Activated naive CD4-positive, alpha-beta T cell treated with anti-CD3 and anti-CD28 coated beads, Interleukin-2, amount 10 ng/mL, durations not matched to agents 7 days and 5 days (primary cell): ENCODE measurements around the gene GMPPB.
"Not testable (repeated sequence)": the region's sequence is repeated elsewhere in the genome, so short reads cannot be mapped to it uniquely, and the experiment has no call there.

Experiments
- CTCF ChIA-PET: fragments of 350-600 bp; sonication (Branson Sonifier 250); formaldehyde crosslinking; loops from one replicate; lab custom pipeline; 2021; ENCODE audit warnings: antibody characterized with exemption; lab: Charles Lee
- DNase-seq: peaks from one replicate; pipeline ENCODE4 v3.0.0-alpha.2; 2020
- H3K27ac Mint-ChIP-seq: one replicate; pipeline ENCODE4 v1.8.0; 2021; ENCODE audit warnings: mild to moderate bottlenecking, moderate library complexity, mixed read lengths
- H3K27me3 Mint-ChIP-seq: one replicate; pipeline ENCODE4 v1.8.0; 2021; ENCODE audit warnings: mild to moderate bottlenecking, mixed read lengths
- H3K36me3 Mint-ChIP-seq: one replicate; pipeline ENCODE4 v1.8.0; 2021; ENCODE audit warnings: mixed read lengths
- H3K4me1 Mint-ChIP-seq: one replicate; pipeline ENCODE4 v1.8.0; 2021; ENCODE audit warnings: mixed read lengths
- H3K4me3 Mint-ChIP-seq: one replicate; pipeline ENCODE4 v1.8.0; 2021; ENCODE audit warnings: mild to moderate bottlenecking, moderate library complexity, mixed read lengths
- H3K9me3 Mint-ChIP-seq: one replicate; pipeline ENCODE4 v1.8.0; 2021; ENCODE audit warnings: mixed read lengths

The GMPPB gene

DNA sequence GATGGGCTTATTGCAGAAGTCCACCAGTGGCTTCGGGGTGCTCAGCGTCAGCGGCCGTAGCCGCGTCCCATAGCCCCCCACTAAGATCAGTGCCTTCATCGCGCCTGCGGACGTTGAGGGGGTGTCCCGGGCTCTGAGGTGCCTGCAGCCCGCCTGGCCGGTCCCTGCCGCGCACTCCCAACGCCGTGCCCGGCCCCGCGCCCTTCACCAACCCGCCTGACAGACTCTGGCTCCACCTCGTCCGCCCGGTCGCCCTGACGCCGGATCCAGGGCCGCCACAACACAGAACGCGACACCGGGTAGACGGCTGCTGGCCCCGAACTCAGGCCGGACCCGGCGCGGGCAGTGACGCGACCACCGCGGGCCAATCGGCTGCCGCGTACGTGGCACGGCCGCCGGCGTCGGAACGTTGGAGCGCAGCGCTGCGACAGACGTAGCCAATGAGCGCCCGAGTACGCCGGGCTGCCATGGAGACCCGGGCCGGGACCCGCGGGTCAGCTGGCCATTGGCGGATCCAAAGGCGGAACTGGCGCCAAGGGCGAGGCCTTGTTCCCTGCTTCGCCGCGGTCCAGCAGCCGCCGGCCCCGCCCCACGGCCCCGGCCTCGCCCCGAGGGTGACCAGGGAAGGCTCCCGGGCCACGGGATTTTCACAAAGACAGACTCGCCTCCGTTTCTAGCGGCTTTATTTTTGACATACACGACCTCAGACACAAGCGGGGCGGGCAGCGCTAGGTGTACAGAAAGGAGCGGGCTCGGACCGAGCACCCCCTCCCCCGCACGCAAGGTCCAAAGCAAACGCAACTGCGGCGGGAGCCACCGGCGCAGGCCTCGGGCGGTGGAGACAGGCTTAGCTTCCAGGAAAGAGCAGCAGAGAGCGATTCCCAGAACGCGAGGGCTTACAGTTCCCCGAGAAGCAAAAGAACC lies at the start of gene GMPPB:
Gene GMPPB (minus strand): TSS at position 324 of the 924 bp plus-strand sequence. CDS start 225 bp downstream, at position 99.
- peak; percentile 96 for DNase-seq
- no peaks in the 10 kb centered on the region for H3K9me3 Mint-ChIP-seq
- H3K4me3 Mint-ChIP-seq = peak within 1 kb of the TSS; percentile 93
- peaks cover 7% of the 10 kb centered on the region for H3K27me3 Mint-ChIP-seq
- peak within 1 kb of the TSS; percentile 98 for H3K27ac Mint-ChIP-seq
- H3K4me1 Mint-ChIP-seq = peaks cover 44% of the 10 kb centered on the region
- CTCF ChIA-PET = interaction anchor here (0.6 to 1.2 kb wide), 4 partner anchors 20 to 536 kb away, joined by 3 to 4 read pairs (median 3); no protein-coding TSS in a partner anchor
- H3K36me3 Mint-ChIP-seq = peaks cover 30% of the 10 kb centered on the region

- DNase-seq = no peak
- no peak overlapping the region for H3K4me3 Mint-ChIP-seq
- H3K9me3 Mint-ChIP-seq = no peaks in the 10 kb centered on the region
- CTCF ChIA-PET = no interaction called here
- H3K27ac Mint-ChIP-seq = no peak overlapping the region
- no peaks in the 10 kb centered on the region for H3K27me3 Mint-ChIP-seq
- peaks cover 20% of the 10 kb centered on the region for H3K36me3 Mint-ChIP-seq
- peaks cover 2% of the 10 kb centered on the region for H3K4me1 Mint-ChIP-seq
Observed at GRCh38 chr3:49772703-49773102, 49.0 kb upstream of the GMPPB start.

- no peak for DNase-seq
- Mint-ChIP-seq H3K9me3 (no peaks in the 10 kb centered on the region), H3K36me3 (peaks cover 13% of the 10 kb centered on the region), H3K4me3 (no peak overlapping the region), H3K27ac (no peak overlapping the region), H3K27me3 (no peaks in the 10 kb centered on the region), H3K4me1 (peaks cover 2% of the 10 kb centered on the region)
- CTCF ChIA-PET = interaction anchor here (1.1 kb wide), 1 partner anchor 13 kb away, joined by 3 read pairs; no protein-coding TSS in a partner anchor
Observed at GRCh38 chr3:49771340-49771938, 47.7 kb upstream of the GMPPB start.

GRCh38 chr3:49769926-49770325 lies 46.2 kb upstream of the GMPPB start:
- DNase-seq = no peak
- CTCF ChIA-PET = no interaction called here
- no peak overlapping the region for H3K4me3 Mint-ChIP-seq
- no peak overlapping the region for H3K27ac Mint-ChIP-seq
- peaks cover 2% of the 10 kb centered on the region for H3K4me1 Mint-ChIP-seq
- H3K9me3 Mint-ChIP-seq = no peaks in the 10 kb centered on the region
- H3K27me3 Mint-ChIP-seq = no peaks in the 10 kb centered on the region
- H3K36me3 Mint-ChIP-seq = peaks cover 12% of the 10 kb centered on the region

DNA sequence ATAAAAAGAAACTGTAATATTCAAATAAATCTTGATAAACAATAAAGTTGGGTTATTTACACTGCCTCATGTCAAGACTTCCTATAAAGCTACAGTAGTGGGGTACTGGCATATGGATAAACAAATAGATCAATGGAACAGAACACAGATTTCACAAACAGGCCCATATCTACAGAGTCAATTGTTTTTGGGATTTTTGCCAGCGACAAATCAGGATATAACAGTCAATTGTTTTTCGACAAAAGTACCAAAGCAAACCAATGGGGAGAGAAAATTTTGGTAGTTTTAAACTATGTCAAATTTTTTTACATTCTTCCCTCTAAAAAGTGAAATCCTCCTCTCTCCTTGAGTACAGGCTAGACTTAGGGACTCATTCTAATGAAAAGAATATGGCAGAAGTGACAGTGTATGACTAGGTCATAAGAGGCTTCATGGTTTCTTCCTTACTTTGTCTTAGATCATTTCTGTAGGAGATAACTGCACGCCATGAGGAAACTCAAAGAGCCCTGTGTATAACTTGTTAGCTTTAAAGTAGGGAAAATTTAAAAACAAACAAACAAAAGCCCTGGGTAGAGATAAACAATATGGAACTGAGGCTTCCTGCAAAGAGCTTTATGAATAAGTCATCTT lies 45.6 kb upstream of the GMPPB start:
- Mint-ChIP-seq H3K27ac (no peak overlapping the region), H3K4me1 (peaks cover 2% of the 10 kb centered on the region), H3K36me3 (peaks cover 14% of the 10 kb centered on the region), H3K27me3 (no peaks in the 10 kb centered on the region), H3K4me3 (no peak overlapping the region), H3K9me3 (no peaks in the 10 kb centered on the region)
- CTCF ChIA-PET = no interaction called here
- DNase-seq = no peak

GRCh38 chr3:49763981-49764380 lies 40.2 kb upstream of the GMPPB start:
- CTCF ChIA-PET = no interaction called here
- Mint-ChIP-seq H3K4me3 (no peak overlapping the region), H3K27me3 (no peaks in the 10 kb centered on the region), H3K36me3 (peaks cover 9% of the 10 kb centered on the region), H3K27ac (no peak overlapping the region), H3K9me3 (no peaks in the 10 kb centered on the region), H3K4me1 (no peaks in the 10 kb centered on the region)
- DNase-seq = no peak

DNA sequence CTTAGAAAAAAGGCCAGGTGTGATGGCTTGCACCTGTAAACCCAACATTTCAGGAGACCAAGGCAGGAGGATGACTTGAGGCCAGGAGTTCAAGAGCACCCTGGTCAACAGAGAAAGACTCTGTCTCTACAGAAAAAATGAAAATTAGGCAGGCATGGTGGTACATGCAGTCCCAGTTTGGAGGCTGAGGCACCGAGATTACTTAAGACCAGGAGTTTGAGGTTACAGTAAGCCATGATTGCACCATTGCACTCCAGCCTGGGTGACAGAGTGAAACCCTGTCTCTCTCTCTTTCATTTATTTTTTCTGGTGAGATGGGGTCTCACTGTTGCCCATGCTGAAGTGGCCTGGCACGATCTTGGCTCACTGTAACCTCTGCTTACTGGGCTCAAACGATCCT lies 37.9 kb upstream of the GMPPB start:
- H3K9me3 Mint-ChIP-seq = no peaks in the 10 kb centered on the region
- CTCF ChIA-PET = no interaction called here
- H3K4me3 Mint-ChIP-seq = no peak overlapping the region
- H3K27ac Mint-ChIP-seq = no peak overlapping the region
- H3K4me1 Mint-ChIP-seq = no peaks in the 10 kb centered on the region
- DNase-seq = no peak
- H3K27me3 Mint-ChIP-seq = no peaks in the 10 kb centered on the region
- H3K36me3 Mint-ChIP-seq = peaks cover 6% of the 10 kb centered on the region

DNA sequence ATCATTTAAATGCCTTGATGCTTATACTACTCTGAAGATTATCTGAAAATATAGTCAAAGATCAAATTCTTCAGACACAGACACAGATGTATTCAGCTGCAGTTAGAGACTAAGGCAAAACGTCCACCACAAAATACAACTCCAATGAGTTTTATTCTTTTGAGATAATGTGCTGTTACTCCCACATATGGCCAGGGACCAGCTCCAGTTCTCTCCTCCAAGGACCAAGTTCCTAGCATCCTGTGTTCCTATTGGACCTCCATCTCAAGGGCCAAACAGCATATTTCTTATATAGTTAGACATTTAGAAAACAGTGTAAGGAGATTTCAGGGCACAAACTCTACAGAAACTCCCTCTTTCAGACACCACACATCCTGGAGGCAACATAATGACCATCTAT lies 35.5 kb upstream of the GMPPB start:
- Mint-ChIP-seq H3K27me3 (no peaks in the 10 kb centered on the region), H3K9me3 (no peaks in the 10 kb centered on the region), H3K4me1 (no peaks in the 10 kb centered on the region), H3K4me3 (no peak overlapping the region), H3K36me3 (peaks cover 7% of the 10 kb centered on the region), H3K27ac (no peak overlapping the region)
- DNase-seq = no peak
- CTCF ChIA-PET = no interaction called here

GRCh38 chr3:49757197-49757596 lies 33.4 kb upstream of the GMPPB start:
- no peaks in the 10 kb centered on the region for H3K4me1 Mint-ChIP-seq
- CTCF ChIA-PET = no interaction called here
- H3K27me3 Mint-ChIP-seq = no peaks in the 10 kb centered on the region
- H3K27ac Mint-ChIP-seq = no peak overlapping the region
- H3K4me3 Mint-ChIP-seq = no peak overlapping the region
- H3K9me3 Mint-ChIP-seq = no peaks in the 10 kb centered on the region
- peaks cover 9% of the 10 kb centered on the region for H3K36me3 Mint-ChIP-seq
- no peak for DNase-seq

DNA sequence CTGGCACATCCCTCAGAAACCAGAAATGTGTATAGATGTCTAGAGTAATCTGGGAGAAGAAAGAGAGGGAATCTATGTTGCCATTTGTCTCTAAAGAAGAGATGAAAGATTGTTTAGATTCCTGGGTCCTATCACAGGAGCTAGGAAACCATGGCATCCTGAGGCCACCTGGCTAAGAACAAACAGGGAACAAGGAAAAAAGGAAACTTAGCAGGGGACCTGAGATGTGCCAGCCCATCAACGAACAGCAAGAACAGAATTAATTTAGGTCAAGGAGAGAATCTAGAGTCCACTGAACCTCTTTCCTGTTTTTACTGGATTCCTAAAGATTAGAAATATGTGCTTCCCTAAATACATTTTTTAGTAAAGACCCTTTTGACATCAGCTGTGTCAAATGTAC lies 32.3 kb upstream of the GMPPB start:
- DNase-seq = no peak
- Mint-ChIP-seq H3K4me1 (no peaks in the 10 kb centered on the region), H3K9me3 (no peaks in the 10 kb centered on the region), H3K27ac (no peak overlapping the region), H3K27me3 (no peaks in the 10 kb centered on the region), H3K36me3 (peaks cover 9% of the 10 kb centered on the region), H3K4me3 (no peak overlapping the region)
- CTCF ChIA-PET = no interaction called here

- Mint-ChIP-seq H3K36me3 (peaks cover 9% of the 10 kb centered on the region), H3K4me1 (no peaks in the 10 kb centered on the region), H3K4me3 (no peak overlapping the region), H3K9me3 (no peaks in the 10 kb centered on the region), H3K27ac (no peak overlapping the region), H3K27me3 (no peaks in the 10 kb centered on the region)
- CTCF ChIA-PET = no interaction called here
- DNase-seq = no peak
Observed at GRCh38 chr3:49754536-49754935, 30.8 kb upstream of the GMPPB start.

- Mint-ChIP-seq H3K27ac (no peak overlapping the region), H3K27me3 (no peaks in the 10 kb centered on the region), H3K4me1 (no peaks in the 10 kb centered on the region), H3K9me3 (no peaks in the 10 kb centered on the region), H3K4me3 (no peak overlapping the region), H3K36me3 (peaks cover 21% of the 10 kb centered on the region)
- no peak for DNase-seq
- CTCF ChIA-PET = interaction anchor here (0.7 kb wide), 1 partner anchor 594 kb away, joined by 3 read pairs; no protein-coding TSS in a partner anchor
Observed at GRCh38 chr3:49751501-49751900, 27.8 kb upstream of the GMPPB start.

GRCh38 chr3:49750056-49750455 lies 26.3 kb upstream of the GMPPB start:
- Mint-ChIP-seq H3K27me3 (no peaks in the 10 kb centered on the region), H3K27ac (no peak overlapping the region), H3K4me1 (no peaks in the 10 kb centered on the region), H3K4me3 (no peak overlapping the region), H3K36me3 (peaks cover 17% of the 10 kb centered on the region), H3K9me3 (no peaks in the 10 kb centered on the region)
- CTCF ChIA-PET = no interaction called here
- DNase-seq = no peak

- H3K4me3 Mint-ChIP-seq, H3K27me3 Mint-ChIP-seq, H3K4me1 Mint-ChIP-seq, CTCF ChIA-PET, H3K27ac Mint-ChIP-seq, H3K9me3 Mint-ChIP-seq, DNase-seq: not testable (repeated sequence)
- peaks cover 19% of the 10 kb centered on the region for H3K36me3 Mint-ChIP-seq
Observed at GRCh38 chr3:49748874-49749273, 25.1 kb upstream of the GMPPB start.
